A673 (cell line): Measurements from ENCODE around the gene ANKRD52.

ENCODE experiments used
- CTCF ChIP-seq: fragments of 300-800, 200-600 bp; sonication (generic); conservative IDR thresholded peaks from 2 replicates; pipeline ENCODE4 v1.5.1; 2017; ENCODE audit warnings: low read depth, mild to moderate bottlenecking, antibody characterized with exemption, low read length, moderate library complexity, mixed read lengths
- EZH2 ChIP-seq: fragments of 200-600 bp; sonication (generic); IDR thresholded peaks from 2 replicates; pipeline ENCODE4 v1.6.1; 2017; ENCODE audit warnings: borderline replicate concordance, low read depth, mild to moderate bottlenecking, mixed read lengths, antibody characterized with exemption, low read length; ENCODE audit not compliant: poor library complexity, severe bottlenecking

- TF ChIP-seq CTCF = no peak
- TF ChIP-seq EZH2 = no peak
These were observed 42.7 kb upstream of the ANKRD52 start for GRCh38 chr12:56300644-56301464.
